NCI-H187 treated with DMSO at 0.1 percent for 48 hours (cell line): ENCODE measurements around the gene RILPL1.
A peak's percentile ranks its signal among the peaks of the same experiment; 100 is the strongest.
"Not testable (repeated sequence)": the region's sequence is repeated elsewhere in the genome, so short reads cannot be mapped to it uniquely, and the experiment has no call there.

Experiments
- DNase-seq: peaks from one replicate; lab custom pipeline; 2025; lab: John Stamatoyannopoulos, UW

The RILPL1 gene

GRCh38 chr12:123463174-123463573 is 70.3 kb downstream of the RILPL1 start:
- DNase-seq = not testable (repeated sequence)

GRCh38 chr12:123457980-123458779 is 75.3 kb downstream of the RILPL1 start, which contains the start of gene SNRNP35:
TSS of gene SNRNP35 (plus strand) at chr12:123458139. CDS start at chr12:123465541, 7,402 bp downstream.
- peak; percentile 52 for DNase-seq

DNA sequence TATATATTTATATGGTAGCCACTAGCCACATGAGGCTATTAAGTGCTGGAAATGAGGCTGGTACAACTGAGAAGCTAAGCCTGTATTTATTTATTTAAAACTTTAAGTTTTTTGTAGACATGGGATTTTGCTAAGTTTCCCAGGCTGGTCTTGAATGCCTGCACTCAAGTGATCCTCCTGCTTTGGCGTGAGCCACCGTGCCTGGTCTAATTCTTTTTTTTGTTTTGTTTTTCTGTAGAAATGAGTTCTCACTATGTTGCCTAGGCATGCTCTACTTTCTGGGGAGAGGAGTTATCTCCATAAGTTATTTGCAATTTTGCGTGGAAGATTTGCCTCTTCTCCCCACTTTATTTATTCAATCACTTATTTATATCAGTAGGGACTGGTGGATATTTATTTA is 80.4 kb downstream of the RILPL1 start:
- DNase-seq = no peak

GRCh38 chr12:123452276-123452550 is 81.3 kb downstream of the RILPL1 start:
- DNase-seq = not testable (repeated sequence)

DNA sequence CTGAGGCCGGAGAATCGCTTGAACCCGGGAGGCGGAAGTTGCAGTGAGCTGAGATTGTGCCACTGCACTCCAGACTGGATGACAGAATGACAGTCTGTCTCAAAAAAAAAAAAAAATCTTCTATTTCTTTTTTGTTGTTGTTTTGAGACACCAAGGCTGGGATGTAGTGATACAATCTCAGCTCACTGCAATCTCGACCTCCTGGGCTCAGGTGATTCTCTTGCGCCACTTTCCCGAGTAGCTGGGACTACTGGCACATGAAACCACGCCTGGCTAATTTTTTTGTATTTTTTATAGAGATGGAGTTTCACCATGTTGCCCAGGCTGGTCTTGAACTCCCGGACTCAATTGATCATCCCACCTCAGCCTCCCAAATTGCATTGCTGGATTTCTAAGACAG is 82.9 kb downstream of the RILPL1 start:
- no peak for DNase-seq

DNA sequence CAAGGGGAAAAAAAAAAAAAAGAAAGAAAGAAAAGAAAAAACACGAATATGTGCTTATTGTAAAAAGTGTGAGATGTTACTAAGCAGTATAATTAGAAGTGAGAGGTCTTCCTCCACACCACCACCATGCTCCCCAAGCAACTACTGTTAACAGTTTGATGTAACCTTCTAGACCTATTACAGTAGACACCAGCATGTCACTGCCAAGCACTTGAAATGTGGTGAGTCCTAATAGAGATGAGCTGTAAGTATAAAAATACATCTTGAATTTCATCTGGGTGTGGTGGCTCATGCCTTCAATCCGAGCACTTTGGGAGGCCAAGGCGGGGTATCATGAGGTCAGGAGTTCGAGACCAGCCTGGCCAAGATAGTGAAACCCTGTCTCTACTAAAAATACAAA is 83.7 kb downstream of the RILPL1 start:
- no peak for DNase-seq

DNA sequence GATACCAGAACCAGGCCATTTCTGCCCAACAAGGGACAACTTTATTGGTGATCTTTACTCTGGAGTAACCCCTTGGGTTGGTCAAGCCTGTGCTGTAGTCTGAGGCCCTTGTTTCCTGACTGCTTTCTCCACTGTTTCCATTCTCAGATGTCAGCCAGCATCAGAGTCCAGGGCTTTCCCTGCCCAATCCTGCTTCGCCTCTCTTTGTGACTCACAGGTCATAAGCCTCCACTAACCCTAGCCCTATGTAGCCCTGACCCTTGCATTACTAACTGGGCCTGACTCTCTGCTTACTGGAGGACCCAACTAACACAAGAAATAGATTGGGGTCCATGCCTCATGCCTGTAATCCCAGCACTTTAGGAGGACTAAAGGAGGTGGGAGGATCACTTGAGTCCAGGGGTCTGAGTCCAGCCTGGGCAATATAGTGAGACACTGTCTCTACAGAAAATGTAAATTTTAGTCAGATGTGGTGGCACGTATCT is 84.2 kb downstream of the RILPL1 start:
- DNase-seq = no peak

GRCh38 chr12:123446333-123446713 is 87.2 kb downstream of the RILPL1 start:
- DNase-seq = no peak

DNA sequence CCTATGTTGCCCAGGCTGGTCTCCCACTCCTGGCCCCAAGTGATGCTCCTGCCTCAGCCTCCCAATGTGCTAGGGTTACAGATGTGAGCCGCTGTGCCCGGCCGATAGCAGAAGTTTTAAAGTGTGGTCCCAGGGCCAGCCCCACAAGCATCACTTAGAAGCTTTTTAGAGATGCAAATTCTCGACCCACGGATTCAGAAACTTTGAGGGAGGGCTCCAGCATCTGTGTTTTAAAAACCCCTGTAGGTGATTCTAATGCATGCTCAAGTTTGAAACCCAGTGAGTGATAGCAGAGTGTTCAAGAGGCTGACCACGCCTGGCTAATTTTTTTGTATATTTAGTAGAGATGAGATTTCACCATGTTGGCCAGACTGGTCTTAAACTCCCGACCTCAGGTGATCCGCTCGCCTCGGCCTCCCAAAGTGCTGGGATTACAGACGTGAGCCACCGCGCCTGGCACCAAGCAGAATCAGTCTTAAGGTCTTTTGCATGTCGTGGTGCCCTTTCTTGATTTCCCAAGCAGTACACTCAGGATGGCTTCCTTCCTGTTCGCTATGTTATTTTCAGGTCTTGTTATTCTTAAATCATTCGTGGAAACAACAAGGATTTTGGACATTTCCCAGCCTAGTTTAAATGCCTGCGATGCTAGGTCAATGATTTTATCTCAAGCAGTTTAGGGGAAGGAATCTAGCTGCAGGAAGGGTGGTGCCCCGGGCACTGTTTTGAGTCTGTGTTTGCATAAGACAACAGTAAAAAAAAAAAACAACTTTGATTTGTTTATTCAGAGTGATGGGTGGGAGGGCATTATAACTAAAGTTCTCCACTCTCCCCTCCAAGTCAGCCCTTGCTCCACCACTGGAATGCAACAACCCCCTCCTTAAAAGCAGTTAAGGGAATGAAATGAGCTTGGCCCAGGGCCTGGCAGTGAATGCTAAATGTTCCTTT is 87.9 kb downstream of the RILPL1 start:
- no peak for DNase-seq

DNA sequence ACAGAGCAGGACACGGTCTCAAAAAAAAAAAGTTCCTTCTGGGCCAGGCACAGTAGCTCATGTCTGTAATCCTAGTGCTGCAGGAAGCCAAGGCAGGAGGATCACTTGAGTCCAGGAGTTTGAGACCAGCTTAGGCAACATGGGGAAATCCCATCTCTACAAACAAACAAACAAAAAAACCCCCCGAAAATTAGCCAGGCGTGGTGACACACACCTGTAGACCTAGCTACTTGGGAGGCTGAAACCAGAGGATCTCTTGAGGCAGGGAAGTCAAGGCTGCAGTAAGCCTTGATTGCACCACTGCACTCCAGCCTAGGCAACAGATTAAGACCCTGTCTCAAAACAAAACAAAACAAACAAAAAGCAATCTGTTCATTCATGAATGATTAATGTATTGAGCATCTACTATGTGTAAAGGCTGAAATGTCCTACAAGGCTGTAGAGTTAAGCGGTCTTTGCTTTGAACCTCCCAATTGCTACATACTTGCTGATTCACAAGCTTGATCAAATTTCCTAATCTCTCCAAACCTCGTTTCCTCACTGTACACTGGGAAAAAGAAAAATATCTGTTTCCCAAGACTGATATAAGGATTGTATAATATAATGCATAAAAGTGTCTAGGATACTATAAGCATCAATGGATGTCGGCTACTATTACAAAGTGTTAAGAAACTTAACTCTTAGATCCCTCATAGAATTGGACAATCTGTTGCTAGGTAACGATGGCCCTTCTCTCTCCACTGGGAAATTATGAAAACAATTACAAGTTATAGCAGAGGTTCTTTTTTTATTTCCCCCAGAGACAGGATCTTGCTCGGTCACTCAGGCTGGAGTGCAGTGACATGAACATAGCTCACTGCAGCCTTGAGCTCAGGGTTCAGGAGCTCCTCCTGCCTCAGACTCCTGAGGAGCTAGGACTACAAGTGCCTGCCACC is 89.2 kb downstream of the RILPL1 start:
- no peak for DNase-seq

- DNase-seq = no peak
Measured at GRCh38 chr12:123442774-123443173, 90.7 kb downstream of the RILPL1 start.

DNA sequence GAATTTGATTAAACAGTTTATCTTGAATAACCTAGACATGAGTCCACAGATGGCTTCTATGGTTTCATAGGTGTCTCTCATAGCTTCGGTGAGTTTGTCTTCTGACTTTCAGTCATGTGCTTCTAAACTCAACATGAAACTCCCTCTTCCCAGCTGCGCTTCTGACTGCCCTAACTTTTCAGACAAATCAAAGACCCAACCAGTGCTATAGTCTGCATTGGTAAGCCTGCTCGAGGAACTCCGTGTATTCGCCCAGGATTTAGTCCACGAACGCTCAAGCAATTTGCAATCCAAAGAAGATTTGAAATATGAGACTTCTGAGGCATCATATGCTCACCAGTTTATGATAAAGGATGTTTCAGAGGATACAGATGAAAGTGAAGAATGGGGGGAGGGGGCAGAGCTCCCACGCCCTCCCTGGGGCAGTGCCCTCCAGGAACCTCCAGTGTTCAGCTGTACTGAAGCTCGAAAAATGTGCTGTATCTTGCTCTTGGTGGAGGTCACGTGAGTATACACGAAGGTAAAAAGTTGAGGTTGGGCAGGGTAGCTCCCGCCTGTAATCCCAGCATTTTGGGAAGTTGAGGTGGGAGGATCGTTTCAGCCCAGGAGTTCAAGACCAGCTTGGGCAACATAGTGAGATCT is 91.9 kb downstream of the RILPL1 start:
- no peak for DNase-seq

GRCh38 chr12:123436017-123436964 is 97.2 kb downstream of the RILPL1 start, which contains the start of gene RILPL2:
TSS of gene RILPL2 (minus strand) at chr12:123436684. CDS start at chr12:123436420, 264 bp downstream.
- no peak for DNase-seq

DNA sequence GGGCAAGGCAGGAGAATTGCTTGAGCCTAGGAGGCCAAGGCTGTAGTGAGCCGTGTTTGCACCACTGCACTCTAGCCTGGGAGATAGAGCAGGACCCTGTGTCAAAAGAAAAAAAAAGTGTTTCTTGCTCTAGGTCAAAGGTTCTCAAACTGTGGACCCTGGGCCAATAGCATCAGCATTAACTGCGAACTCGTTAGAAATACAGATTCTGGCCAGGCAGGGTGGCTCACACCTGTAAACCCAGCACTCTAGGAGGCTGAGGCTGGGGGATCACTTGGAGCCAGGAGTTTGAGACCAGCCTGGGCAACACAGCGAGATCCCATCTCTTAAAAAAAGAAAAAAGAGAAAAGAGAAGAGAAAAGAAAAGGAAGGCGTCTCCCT is 97.9 kb downstream of the RILPL1 start:
- DNase-seq = no peak

GRCh38 chr12:123433615-123434014 is 99.9 kb downstream of the RILPL1 start:
- no peak for DNase-seq

DNA sequence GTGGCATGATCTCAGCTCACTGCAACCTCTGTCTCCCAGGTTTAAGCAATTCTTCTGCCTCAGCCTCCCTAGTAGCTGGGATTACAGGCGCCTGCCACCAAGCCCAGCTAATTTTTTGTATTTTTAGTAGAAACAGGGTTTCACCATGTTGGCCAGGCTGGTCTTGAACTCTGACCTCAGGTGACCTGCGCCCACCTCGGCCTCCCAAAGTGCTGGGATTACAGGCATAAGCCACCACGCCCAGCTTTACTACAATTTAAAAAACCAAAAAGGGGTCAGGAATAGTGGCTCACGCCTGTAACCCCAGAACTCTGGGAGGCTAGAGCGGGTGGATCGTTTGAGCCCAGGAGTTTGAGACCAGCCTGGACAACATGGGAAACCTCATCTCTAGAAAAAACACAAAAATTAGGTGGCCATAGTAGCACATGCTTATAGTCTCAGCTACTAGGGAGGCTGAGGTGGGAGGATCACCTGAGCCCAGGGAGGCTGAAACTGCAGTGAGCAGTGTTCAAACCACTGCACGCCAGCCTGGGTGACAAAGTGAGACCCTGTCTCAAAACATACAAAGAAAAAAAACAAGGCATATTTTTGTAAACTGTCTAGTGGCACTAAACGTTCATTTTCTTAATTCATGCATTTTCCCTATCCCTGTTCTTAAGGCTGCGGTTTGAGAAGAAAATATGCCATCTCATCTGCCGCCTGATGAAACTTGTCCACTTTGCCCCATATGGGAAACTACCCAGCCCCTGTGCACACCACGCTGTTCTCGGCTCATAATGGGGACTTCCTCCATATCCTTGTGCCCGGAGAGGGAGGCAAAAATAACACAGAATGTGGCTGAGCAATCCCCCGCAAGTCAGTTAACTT is 101.3 kb downstream of the RILPL1 start:
- DNase-seq = not testable (repeated sequence)

- not testable (repeated sequence) for DNase-seq
Measured at GRCh38 chr12:123429101-123429500, 104.4 kb downstream of the RILPL1 start.

DNA sequence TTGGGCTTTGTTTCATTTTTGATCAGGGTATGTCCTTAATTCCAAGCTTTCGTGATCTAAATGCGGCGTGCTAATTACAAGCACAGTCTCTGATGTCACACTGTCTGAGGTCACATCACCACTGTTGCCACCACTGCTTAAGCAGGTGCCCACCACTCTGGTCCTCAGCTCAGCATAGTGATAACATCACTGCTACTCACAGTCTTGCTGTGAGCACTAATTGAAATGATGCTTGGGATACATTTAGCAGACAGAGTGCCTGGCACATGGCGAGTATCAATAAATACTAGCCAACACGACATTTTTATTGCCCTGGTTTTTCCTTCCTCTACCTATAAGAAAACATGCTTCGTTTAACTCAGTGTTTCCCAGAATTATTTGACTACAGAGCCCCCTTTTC is 104.9 kb downstream of the RILPL1 start:
- DNase-seq = no peak
